HEK293T (cell line): ENCODE measurements around the gene SRPK3.
"Not testable (repeated sequence)": the region's sequence is repeated elsewhere in the genome, so short reads cannot be mapped to it uniquely, and the experiment has no call there.

Source experiments
- ARNT ChIP-seq: fragments of 450-650 bp; IDR thresholded peaks from 2 replicates; pipeline ENCODE4 v1.6.1; 2017; ENCODE audit warnings: mild to moderate bottlenecking
- ELF4 ChIP-seq: fragments of 450-650 bp; IDR thresholded peaks from 2 replicates; pipeline ENCODE4 v1.6.1; 2017; ENCODE audit warnings: antibody characterized with exemption
- FOXA1 ChIP-seq: fragments of 450-650 bp; IDR thresholded peaks from 2 replicates; pipeline ENCODE4 v1.6.1; 2016; ENCODE audit warnings: mild to moderate bottlenecking
- FOXK2 ChIP-seq: fragments of 450-650 bp; IDR thresholded peaks from 2 replicates; pipeline ENCODE4 v1.6.1; 2016; ENCODE audit warnings: mild to moderate bottlenecking
- FOXM1 ChIP-seq: fragments of 450-650 bp; IDR thresholded peaks from 2 replicates; pipeline ENCODE4 v1.6.1; 2017; ENCODE audit warnings: mild to moderate bottlenecking, borderline replicate concordance
- HDGF ChIP-seq: fragments of 450-650 bp; IDR thresholded peaks from 2 replicates; pipeline ENCODE4 v1.6.1; 2017; ENCODE audit warnings: antibody characterized with exemption, borderline replicate concordance
- L3MBTL2 ChIP-seq: fragments of 450-650 bp; conservative IDR thresholded peaks from 2 replicates; pipeline ENCODE4 v1.6.1; 2016; ENCODE audit warnings: mild to moderate bottlenecking
- SP1 ChIP-seq: fragments of 450-650 bp; IDR thresholded peaks from 2 replicates; pipeline ENCODE4 v1.6.1; 2017
- SUZ12 ChIP-seq: fragments of 450-650 bp; IDR thresholded peaks from 2 replicates; pipeline ENCODE4 v1.6.1; 2016; ENCODE audit warnings: mild to moderate bottlenecking
- TARDBP ChIP-seq: fragments of 450-650 bp; IDR thresholded peaks from 2 replicates; pipeline ENCODE4 v1.6.1; 2016

- not testable (repeated sequence) for TF ChIP-seq FOXM1, SUZ12, SP1, FOXK2, ARNT, ELF4, FOXA1, HDGF, TARDBP, L3MBTL2
Observed at GRCh38 chrX:153743468-153744209, 37.2 kb upstream of the SRPK3 start.
